OCI-LY1 (cell line): ENCODE data around the gene IRS1.

Experiments used
- EZH2 ChIP-seq: fragments of 200-600 bp; sonication (generic), shearing (Covaris generic); IDR thresholded peaks from 2 replicates; pipeline ENCODE4 v1.8.0; 2017; ENCODE audit warnings: borderline replicate concordance, mixed run types, mild to moderate bottlenecking, antibody characterized with exemption, low read length, moderate library complexity, mixed read lengths
- TF ChIP-seq, protein P1 (sequence below): fragments of 200-600 bp; sonication (generic), shearing (Covaris generic); IDR thresholded peaks from 2 replicates; pipeline ENCODE4 v1.5.1; 2017; ENCODE audit warnings: mild to moderate bottlenecking, antibody characterized with exemption, low read length, moderate library complexity, mixed read lengths

DNA sequence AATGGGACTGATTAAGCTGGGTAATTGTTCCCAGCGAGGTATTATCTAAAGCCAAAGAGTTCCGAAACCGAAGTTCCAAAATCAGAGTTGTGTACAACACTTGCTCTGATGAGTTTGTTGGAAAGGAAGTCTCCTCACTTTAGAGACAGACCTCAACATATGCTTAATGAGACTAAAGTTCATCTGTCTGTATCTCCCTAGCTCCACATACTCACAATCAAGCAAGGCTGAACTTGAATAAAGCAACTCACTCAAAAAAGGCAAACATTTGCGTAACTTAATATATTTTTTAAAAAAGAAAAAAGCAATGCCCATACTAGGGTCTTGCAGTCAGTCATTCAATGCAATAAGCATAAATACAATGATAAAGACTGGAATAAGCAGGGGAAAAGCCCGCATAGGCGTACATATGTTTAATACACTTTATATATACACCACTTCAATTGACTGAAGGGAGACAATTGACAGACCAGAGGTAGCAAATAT is 60.0 kb downstream of the IRS1 start:
- TF ChIP-seq, protein P1, sequence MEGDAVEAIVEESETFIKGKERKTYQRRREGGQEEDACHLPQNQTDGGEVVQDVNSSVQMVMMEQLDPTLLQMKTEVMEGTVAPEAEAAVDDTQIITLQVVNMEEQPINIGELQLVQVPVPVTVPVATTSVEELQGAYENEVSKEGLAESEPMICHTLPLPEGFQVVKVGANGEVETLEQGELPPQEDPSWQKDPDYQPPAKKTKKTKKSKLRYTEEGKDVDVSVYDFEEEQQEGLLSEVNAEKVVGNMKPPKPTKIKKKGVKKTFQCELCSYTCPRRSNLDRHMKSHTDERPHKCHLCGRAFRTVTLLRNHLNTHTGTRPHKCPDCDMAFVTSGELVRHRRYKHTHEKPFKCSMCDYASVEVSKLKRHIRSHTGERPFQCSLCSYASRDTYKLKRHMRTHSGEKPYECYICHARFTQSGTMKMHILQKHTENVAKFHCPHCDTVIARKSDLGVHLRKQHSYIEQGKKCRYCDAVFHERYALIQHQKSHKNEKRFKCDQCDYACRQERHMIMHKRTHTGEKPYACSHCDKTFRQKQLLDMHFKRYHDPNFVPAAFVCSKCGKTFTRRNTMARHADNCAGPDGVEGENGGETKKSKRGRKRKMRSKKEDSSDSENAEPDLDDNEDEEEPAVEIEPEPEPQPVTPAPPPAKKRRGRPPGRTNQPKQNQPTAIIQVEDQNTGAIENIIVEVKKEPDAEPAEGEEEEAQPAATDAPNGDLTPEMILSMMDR = no peak
- TF ChIP-seq EZH2 = no peak
